Erythroblast (primary cell): ENCODE results near the gene NFKB2.

ENCODE experiments used
- DNase-seq, 2 experiments: peaks; one replicate each; lab custom pipeline; 2025; lab: John Stamatoyannopoulos, UW
- GATA1 ChIP-seq: IDR thresholded peaks from 2 replicates; pipeline ENCODE4 v1.6.1; 2011; ENCODE audit warnings: low read depth, mild to moderate bottlenecking, control low read depth, low read length, moderate library complexity
- POLR2A ChIP-seq: IDR thresholded peaks from 2 replicates; pipeline ENCODE4 v1.6.1; 2011; ENCODE audit warnings: mild to moderate bottlenecking, low read length

The NFKB2 gene

DNA sequence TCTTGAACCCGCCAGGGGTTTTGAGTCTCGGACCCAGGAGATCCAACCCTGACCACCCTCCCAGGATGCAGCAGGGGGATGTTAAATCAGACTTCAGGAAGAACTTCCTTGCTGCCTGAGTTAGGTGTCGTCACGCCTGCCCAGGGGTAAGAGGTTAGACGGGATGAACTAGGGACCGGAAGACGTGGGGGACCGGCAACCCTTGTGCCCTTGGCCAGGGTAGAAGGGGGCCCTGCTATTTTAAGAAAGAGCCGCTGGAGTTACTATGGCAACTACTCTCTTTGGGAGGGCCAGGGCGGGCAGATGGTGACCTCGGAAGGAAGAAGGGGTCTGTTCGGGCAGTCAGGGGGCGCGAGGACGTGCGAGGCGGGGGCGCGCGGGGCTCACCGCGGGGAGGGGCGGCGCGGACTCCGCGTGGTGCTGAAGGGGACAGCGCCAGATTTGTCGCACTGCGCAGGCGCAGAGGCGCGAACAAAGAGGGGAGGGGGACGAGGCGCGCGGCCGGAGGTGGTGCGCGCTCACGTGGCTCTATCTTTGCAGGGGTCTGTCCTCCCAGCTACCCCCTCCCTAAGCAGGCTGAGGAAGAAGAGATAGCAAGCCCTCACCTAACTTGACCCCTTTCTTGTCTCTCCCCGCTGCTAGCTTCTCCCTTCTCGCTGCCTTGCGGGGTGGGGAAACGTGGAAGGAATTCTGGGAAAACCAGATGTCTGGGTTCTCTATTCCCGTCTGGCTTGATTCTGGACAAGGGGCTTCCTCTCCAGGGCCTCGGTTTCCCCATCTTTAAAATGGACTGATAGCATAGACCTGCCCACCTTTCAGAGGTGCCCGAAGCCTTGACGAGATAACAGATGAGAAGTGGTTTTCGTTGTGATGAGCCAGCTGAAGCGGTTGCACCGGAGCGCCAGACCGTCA lies 24.0 kb downstream of the NFKB2 start:
- peak; percentile 74 to 80 for DNase-seq
- TF ChIP-seq GATA1 (no peak), POLR2A (no peak)

DNA sequence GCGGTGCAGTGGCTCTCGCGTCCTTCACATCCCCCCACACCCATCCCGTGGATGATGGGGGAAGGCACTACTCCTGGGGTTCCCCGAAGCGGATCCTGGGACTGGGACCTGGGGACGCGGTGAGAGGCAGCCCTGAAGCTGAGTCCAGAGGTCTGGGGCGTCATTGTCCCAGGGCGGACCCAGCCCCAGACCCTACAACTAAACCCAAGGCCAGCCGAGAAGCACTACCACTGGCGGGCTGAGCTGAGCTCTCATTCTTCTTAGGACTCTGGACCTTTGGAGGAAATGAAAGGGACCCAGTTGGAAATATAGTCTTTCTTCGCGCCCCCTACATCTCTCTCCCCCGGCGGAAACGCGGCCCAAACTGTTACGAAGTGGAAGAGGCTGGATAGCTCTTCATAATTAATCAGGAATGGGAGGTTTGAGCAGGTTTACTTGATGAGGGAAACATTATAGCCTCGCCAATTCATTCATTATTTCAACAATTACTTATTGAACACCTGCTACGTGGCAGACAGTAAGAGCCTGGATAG lies 24.7 kb downstream of the NFKB2 start:
- DNase-seq = no peak
- no peak for TF ChIP-seq POLR2A
- no peak for TF ChIP-seq GATA1

DNA sequence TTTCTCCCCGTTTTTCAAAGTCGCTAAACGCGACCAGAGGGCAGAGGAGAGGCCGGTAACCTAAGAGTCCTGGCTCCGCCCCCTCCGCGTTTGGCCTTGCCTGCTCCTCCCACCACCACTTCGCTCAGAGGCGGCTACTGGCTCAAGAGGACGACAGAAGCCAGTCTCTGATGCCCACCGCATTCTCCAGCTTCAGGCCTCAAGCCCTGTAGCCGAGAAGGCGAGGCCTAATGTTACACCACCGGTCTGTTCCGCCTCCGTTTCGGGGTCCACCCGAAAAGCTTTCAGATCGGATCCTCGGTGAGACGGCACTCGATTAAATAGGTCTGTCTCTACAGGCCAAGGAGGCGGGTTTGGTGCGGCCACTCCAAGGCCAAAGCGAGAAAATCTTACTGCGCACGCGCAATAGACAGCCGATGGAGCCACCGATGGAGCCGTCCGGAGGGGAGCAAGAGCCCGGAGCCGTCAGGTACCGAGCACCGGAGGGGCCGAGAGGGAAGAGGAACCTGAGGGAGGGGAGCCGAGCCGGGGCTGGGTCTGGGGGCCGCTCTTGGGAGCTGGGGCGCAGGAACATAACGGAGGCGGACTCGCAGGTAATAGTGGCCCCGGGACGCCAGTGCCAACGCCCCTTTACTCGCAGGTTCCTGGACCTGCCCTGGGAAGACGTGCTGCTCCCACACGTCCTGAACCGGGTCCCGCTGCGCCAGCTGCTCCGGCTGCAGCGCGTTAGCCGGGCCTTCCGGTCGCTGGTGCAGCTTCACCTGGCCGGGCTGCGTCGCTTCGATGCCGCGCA lies 25.4 kb downstream of the NFKB2 start, which contains the start of gene FBXL15:
Gene FBXL15 (plus strand): TSS at position 123 of the 793 bp plus-strand sequence. CDS start 294 bp downstream, at position 417.
- peak; percentile 60 for TF ChIP-seq POLR2A
- no peak for TF ChIP-seq GATA1
- peak; percentile 97 to 98 for DNase-seq

DNA sequence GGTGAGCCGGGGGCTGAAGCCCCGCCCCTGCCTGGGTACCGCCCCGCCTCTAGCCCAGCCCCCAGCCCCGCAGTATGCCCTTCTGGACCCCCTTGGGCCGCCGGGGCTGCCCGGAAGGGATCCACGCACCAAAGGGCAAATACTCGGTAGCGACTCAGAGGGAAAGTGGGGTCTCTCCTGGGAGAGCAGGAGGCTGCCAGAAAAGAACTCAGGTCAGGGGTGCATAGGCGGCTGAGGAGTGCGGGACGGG lies 25.9 kb downstream of the NFKB2 start:
- DNase-seq = no peak

DNA sequence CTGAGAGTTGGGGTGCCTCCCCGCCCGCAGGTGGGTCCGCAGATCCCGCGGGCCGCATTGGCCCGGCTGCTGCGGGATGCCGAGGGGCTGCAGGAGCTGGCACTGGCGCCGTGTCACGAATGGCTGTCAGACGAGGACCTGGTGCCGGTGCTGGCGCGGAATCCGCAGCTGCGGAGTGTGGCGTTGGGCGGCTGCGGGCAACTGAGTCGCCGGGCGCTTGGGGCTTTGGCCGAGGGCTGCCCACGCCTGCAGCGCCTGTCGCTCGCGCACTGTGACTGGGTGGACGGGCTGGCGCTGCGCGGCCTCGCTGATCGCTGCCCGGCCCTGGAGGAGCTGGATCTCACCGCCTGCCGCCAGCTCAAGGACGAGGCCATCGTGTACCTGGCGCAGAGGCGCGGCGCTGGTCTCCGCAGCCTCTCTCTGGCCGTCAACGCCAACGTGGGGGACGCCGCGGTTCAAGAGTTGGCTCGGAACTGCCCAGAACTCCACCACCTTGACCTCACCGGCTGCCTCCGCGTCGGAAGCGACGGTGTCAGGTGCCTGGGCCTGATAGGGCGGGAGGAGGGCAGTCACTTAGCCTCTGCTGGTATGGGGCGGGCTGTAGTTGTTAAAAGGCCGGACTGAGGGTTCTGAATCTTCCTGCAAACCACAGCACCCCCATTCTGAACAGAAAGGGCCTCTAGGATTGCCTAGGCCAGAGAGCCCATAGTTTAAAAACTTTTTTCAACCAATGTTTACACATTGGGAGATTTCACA lies 26.4 kb downstream of the NFKB2 start:
- TF ChIP-seq GATA1 = no peak
- peak; percentile 30 for TF ChIP-seq POLR2A
- peak; percentile 76 to 83 for DNase-seq

More for the DNA sequence above, 25.9 kb downstream of the NFKB2 start:
- no peak for TF ChIP-seq GATA1
- TF ChIP-seq POLR2A = no peak

DNA sequence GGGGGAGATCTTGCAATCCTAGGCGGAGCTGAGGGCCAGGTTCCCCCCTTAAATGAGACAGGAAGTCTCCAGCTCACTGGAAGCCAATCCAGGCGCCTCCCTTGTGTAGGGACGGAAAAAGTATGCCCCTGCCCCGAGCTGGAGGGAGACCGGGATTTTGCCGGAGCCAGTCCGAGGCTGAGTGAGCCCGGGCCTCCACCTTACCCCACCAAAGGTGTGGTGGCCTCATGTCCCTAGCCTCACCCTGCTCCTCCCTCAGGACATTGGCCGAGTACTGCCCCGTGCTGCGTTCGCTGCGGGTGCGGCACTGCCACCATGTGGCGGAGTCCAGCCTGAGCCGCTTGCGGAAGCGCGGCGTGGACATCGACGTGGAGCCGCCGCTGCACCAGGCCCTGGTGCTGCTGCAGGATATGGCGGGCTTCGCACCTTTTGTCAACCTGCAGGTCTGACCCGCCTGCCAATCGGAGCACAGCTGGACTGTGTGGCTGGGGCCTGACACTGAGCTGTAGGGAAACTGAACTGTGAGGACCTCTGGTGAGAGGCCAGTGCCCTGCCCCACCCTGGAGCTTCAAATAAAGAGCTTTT lies 27.1 kb downstream of the NFKB2 start:
- TF ChIP-seq POLR2A (no peak), GATA1 (no peak)
- peak; percentile 82 to 87 for DNase-seq

DNA sequence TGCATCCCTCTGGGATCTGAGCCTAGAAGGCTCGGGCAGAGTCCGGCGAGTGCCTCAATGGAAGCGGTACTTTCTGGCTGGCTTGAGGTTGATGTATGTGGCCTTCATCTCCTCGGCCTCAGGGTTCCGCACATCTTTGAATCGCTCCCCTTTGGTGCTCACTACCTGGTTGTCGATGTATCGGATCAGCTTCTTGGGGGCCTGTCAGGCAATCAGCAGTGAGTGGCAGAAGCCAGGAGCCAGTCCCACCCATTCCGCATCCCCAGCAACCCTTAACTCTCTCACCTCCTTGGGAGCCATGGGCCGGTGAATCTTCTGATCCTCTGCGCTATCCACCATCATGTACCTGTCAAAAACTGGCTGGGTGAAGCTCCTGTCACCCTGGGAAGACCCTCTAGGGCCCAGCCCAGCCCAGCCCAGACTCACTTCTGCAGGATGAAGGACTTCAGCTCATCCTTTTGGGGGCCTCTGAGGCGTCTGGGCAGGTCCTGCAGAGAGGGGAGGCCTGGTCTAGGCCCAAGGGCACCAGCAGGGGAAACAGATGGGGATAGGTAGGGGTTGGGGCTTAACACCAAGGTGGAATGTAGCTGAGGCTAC lies 28.0 kb downstream of the NFKB2 start:
- DNase-seq = no peak
- TF ChIP-seq POLR2A (no peak), GATA1 (no peak)

DNA sequence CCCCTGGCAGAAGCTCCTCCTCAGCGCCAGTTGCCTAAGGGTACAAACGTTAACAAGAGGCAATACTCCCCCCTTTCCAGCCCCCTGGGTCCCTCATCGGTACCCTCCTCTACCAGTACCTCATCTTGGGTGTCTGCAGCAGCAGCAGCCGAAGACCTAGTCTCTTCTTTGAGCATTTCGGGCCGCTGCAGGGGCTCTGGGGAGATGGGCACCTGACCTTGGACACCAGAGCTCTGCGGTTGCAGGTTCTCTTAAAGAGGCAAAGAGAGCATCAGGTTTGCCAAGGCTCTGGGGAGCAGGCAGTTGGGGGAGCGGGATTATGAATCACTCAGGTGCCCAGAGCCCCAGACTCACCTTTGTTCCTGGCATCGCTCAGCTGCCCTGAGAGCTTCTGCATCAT lies 28.6 kb downstream of the NFKB2 start:
- TF ChIP-seq GATA1 (no peak), POLR2A (no peak)
- no peak for DNase-seq

DNA sequence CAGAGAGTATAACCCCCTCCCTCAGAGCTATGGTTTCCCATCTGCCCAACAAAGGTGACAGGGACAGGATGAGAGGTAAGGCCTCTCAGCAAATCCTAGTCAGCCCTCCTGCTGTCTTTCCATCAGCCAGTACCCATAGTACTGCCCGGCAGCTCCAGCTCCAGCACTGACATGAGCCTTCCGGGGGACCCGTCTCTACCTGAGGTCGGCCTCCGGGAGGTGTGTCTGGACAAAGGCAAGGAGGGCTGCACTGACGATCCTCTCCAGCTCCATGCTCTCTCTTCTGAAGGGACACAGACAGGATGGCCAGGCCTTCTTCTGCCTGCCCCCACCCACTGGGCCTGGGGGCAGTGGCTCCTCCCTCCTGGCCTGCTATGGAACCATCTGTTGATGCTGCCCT lies 29.4 kb downstream of the NFKB2 start:
- DNase-seq = no peak
- no peak for TF ChIP-seq POLR2A
- no peak for TF ChIP-seq GATA1

DNA sequence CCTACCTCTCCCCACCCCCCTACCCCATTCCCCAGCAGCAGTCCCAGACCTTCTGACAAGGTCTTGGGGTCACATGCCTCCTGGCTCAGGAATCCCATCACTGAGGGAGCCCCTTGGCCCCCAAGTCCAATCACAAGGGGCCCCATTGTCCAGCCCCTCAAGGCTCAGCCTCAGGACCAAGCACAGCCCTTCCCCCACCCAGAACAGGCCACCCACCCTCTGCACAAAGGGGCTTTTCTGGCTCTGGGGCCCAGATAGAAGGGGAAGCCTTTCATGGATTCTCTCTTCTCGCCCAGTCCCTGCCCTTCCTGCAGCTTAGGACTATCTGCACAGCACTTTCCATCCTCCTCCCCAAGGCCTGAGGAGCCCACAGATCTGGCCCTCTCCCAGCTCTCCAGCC lies 29.9 kb downstream of the NFKB2 start:
- no peak for DNase-seq
- TF ChIP-seq GATA1 = no peak
- no peak for TF ChIP-seq POLR2A

DNA sequence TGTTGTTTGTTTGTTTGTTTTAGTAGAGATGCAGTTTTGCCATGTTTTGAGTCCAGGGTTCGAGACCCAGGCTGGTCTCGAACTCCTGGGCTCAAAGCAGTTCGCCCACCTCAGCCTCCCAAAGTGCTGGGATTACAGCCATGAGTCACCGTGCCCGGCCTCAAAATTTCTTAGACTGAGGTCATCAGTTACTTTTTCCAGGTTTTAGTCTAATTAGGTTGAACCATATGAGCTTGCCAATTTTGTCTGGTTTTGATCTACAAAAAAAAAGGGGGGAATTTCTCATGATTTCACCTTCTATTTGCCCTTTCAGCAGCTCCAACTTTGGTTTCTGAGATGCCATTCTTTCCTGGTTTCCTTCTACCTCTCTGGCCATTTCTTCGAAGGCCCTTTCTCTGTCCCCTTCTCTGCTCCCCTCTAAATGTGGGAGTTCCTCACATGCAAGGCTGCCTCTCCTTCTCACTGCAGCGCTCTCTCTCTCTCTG lies 31.3 kb downstream of the NFKB2 start:
- TF ChIP-seq GATA1 = no peak
- TF ChIP-seq POLR2A = no peak
- DNase-seq = no peak

DNA sequence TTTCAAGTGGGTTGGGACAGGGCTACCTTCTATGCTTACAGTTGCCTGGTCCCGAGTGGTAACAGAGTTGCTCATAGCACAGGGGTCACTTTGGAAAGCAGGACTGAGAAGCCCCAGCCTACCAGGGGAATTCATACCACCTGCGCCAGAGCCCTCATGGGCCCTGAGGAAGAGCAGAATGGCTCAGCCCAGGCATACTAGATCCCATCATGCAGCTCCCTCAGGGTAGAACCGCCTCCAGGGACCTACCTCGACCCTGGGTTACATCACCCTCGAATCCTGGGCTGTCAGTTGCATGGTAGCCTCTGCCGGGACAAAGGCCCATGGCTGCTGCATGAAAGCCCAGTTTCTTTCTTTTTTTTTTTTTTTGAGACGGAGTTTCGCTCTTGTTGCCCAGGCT lies 34.0 kb downstream of the NFKB2 start:
- no peak for TF ChIP-seq GATA1
- no peak for TF ChIP-seq POLR2A
- no peak for DNase-seq

DNA sequence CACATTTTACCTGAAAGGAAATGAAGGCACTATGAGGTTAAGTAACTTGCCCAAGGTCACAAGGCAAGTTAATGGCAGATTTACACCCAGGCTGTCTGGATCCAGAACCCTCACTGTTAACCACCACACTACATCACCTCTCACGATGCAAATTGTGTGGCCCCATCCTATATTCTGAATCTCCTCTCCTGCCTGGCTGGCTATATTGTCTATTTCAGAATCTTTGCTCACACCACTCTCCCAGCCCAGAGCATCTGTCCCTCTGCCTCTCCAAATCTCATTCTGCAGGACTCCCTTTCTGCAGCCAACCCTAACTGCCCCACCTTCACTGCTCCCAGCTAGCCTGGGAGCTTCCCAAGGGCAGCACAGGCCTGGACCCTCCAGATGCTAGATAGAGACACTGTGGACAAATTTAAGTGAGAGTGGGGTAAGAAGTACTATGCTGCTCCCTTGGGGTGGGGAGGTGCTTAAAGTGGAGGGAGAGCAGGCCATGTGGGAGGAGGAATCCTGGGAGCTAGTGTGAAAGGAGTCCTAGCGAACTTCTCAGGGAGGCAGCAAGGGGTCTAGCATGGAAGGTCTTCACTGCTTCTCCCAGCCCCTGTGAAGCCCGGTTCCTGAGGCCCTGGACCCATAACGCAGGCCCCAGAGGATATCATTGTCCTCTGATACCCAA lies 36.1 kb downstream of the NFKB2 start:
- TF ChIP-seq POLR2A (no peak), GATA1 (no peak)

More for the DNA sequence above, 36.1 kb downstream of the NFKB2 start:
- DNase-seq = peak in 1 of 2 experiments; percentile 60
